GM12873 (cell line): ENCODE measurements around the gene AFF2.

Experiments
- CTCF ChIP-seq: IDR thresholded peaks from 2 replicates; pipeline ENCODE4 v1.5.1; 2012; ENCODE audit warnings: low read depth, mild to moderate bottlenecking, moderate library complexity, low read length, control low read depth; ENCODE audit not compliant: insufficient read depth; ENCODE audit errors: missing control alignments

AFF2 gene

GRCh38 chrX:148893395-148893794 is 393.0 kb downstream of the AFF2 start:
- no peak for TF ChIP-seq CTCF

GRCh38 chrX:148902581-148902980 is 402.2 kb downstream of the AFF2 start:
- TF ChIP-seq CTCF: no peak

- TF ChIP-seq CTCF: no peak
Measured at GRCh38 chrX:148903176-148903575, 402.8 kb downstream of the AFF2 start.

- TF ChIP-seq CTCF: no peak
Measured at GRCh38 chrX:148904421-148905111, 404.1 kb downstream of the AFF2 start.

- no peak for TF ChIP-seq CTCF
Measured at GRCh38 chrX:148905400-148905799, 405.0 kb downstream of the AFF2 start.

- no peak for TF ChIP-seq CTCF
Measured at GRCh38 chrX:148909758-148910157, 409.3 kb downstream of the AFF2 start.

GRCh38 chrX:148913971-148914370 is 413.6 kb downstream of the AFF2 start:
- no peak for TF ChIP-seq CTCF
